B cell (primary cell): ENCODE data around the gene FLNB. TPM values are rescaled to one million over a fixed set of nuclear protein-coding genes. Genes with fewer than 3 reads are reported as not detected.

Experiments
- ATAC-seq: fragments of 200-7000 bp; cut with Tn5 transposase; one replicate; pipeline ENCODE4 v1.10.0; 2021; ENCODE audit warnings: low read depth, mild to moderate bottlenecking, moderate number of reproducible peaks, moderate library complexity
- CTCF ChIA-PET: fragments of 350-600 bp; sonication (Branson Sonifier 250); formaldehyde crosslinking; loops from one replicate; lab custom pipeline; 2021; ENCODE audit warnings: antibody characterized with exemption, inconsistent platforms; lab: Charles Lee
- POLR2A ChIA-PET: fragments of 350-600 bp; sonication (Branson Sonifier 250); formaldehyde crosslinking; loops from one replicate; lab custom pipeline; 2021; ENCODE audit warnings: antibody characterized with exemption; lab: Charles Lee
- DNase-seq: peaks from one replicate; pipeline ENCODE4 v3.0.0; 2013
- H2AFZ ChIP-seq: 2 replicates; pipeline ENCODE4 v1.6.1; 2012; ENCODE audit warnings: mild to moderate bottlenecking, low read depth, low read length; ENCODE audit not compliant: insufficient read depth, poor library complexity, severe bottlenecking
- H3K27ac ChIP-seq, 2 donors: 1 replicate in 1 of 2; 2 replicates in 1 of 2; pipeline ENCODE4 v1.5.1; 2012 to 2013; ENCODE audit warnings: low read length in 2 of 2, mild to moderate bottlenecking in 2 of 2, moderate library complexity in 1 of 2
- H3K27me3 ChIP-seq, 4 experiments: fragments of 200-600 bp in 1 of 4; sonication (generic) in 1 of 4; replicated peaks in 1 of 4; 1 replicate in 2 of 4; 2 replicates in 2 of 4; pipeline versions ENCODE4 v1.6.1 to v1.7.0; 2013 to 2016; ENCODE audit warnings: low read length in 3 of 4, mild to moderate bottlenecking in 2 of 4, mixed read lengths in 1 of 4, moderate library complexity in 1 of 4; ENCODE audit not compliant: insufficient read depth in 4 of 4, control insufficient read depth in 3 of 4; ENCODE audit errors: control extremely low read depth in 1 of 4
- H3K36me3 ChIP-seq, 2 experiments: replicated peaks in 1 of 2; 1 replicate in 1 of 2; 2 replicates in 1 of 2; pipeline versions ENCODE4 v1.6.1 to v1.7.1; 2013; ENCODE audit warnings: low read length in 1 of 2; ENCODE audit not compliant: insufficient read depth in 2 of 2, control insufficient read depth in 1 of 2; ENCODE audit errors: control extremely low read depth in 1 of 2, extremely low read depth in 1 of 2
- H3K4me1 ChIP-seq, 2 donors: fragments of 200-600 bp in 1 of 2; sonication (generic) in 1 of 2; 1 replicate in 1 of 2; 2 replicates in 1 of 2; pipeline versions ENCODE4 v1.5.1 to v1.6.1; 2013 to 2017; ENCODE audit warnings: low read length in 2 of 2; ENCODE audit not compliant: control insufficient read depth in 2 of 2, insufficient read depth in 2 of 2
- H3K4me2 ChIP-seq: replicated peaks from 2 replicates; pipeline ENCODE3; 2012; ENCODE audit warnings: mild to moderate bottlenecking, low read depth, low read length; ENCODE audit not compliant: poor library complexity, severe bottlenecking
- H3K4me3 ChIP-seq, 5 experiments: fragments of 200-600 bp in 1 of 5; sonication (generic) in 1 of 5; 1 replicate in 3 of 5; 2 replicates in 2 of 5; pipeline versions ENCODE4 v1.5.1 to v1.7.0; 2011 to 2016; ENCODE audit warnings: low read length in 4 of 5, mild to moderate bottlenecking in 4 of 5, low read depth in 2 of 5, control low read depth in 1 of 5, moderate library complexity in 1 of 5; ENCODE audit not compliant: insufficient read depth in 1 of 5; ENCODE audit errors: control extremely low read depth in 1 of 5, extremely low read depth in 1 of 5
- H3K79me2 ChIP-seq: fragments of 200-600 bp; sonication (generic); one replicate; pipeline ENCODE4 v1.6.0; 2016; ENCODE audit warnings: low read length; ENCODE audit not compliant: control insufficient read depth, insufficient read depth
- H3K9ac ChIP-seq: fragments of 200-600 bp; sonication (generic); 2 replicates; pipeline ENCODE4 v1.6.1; 2017; ENCODE audit warnings: mild to moderate bottlenecking, low read length, moderate library complexity
- H3K9me3 ChIP-seq, 3 donors: one replicate each; pipeline versions ENCODE4 v1.6.1 to v1.7.1; 2013; ENCODE audit warnings: low read length in 2 of 3; ENCODE audit not compliant: control insufficient read depth in 2 of 3, insufficient read depth in 1 of 3; ENCODE audit errors: control extremely low read depth in 1 of 3
- H4K20me1 ChIP-seq: 2 replicates; pipeline ENCODE4 v1.6.0; 2012; ENCODE audit warnings: mild to moderate bottlenecking, low read length; ENCODE audit not compliant: insufficient read depth, control insufficient read depth, poor library complexity, severe bottlenecking
- H3K27ac Mint-ChIP-seq: one replicate; pipeline ENCODE4 v1.8.0; 2021; ENCODE audit warnings: mixed read lengths
- H3K27me3 Mint-ChIP-seq: one replicate; pipeline ENCODE4 v1.8.0; 2021; ENCODE audit warnings: mixed read lengths
- H3K4me1 Mint-ChIP-seq: one replicate; pipeline ENCODE4 v1.8.0; 2021; ENCODE audit warnings: mixed read lengths
- H3K4me3 Mint-ChIP-seq: one replicate; pipeline ENCODE4 v1.8.0; 2021; ENCODE audit warnings: mixed read lengths
- H3K9me3 Mint-ChIP-seq: one replicate; pipeline ENCODE4 v1.8.0; 2022; ENCODE audit warnings: mixed read lengths; ENCODE audit not compliant: insufficient read depth
- CTCF ChIP-seq: fragments of 200-600 bp; IDR thresholded peaks from one replicate; pipeline ENCODE4 v1.8.0; 2022; ENCODE audit warnings: antibody characterized with exemption, mild to moderate bottlenecking
- EZH2 ChIP-seq: IDR thresholded peaks from 2 replicates; pipeline ENCODE4 v1.6.1; 2012; ENCODE audit warnings: borderline replicate concordance, low read depth, mild to moderate bottlenecking, moderate library complexity, low read length; ENCODE audit not compliant: insufficient read depth, poor library complexity, severe bottlenecking
- WGBS: methylation state at CpG from one replicate; pipeline ENCODE4 v1.1.5; 2013; ENCODE audit warnings: missing lambda C conversion rate; ENCODE audit not compliant: insufficient coverage; 5-methylcytosine and 5-hydroxymethylcytosine counted together
- intact Hi-C: fragments of 100-400 bp; cut with micrococcal nuclease; formaldehyde crosslinking; loops from one replicate; pipeline ENCODE4 v1.10.0; 2022
- polyA plus RNA-seq: library from polyadenylated mRNA; depleted of rRNA; stranded (reverse); fragments of >200 nt; gene quantifications from 2 replicates; pipeline ENCODE4 v1.2.3, GENCODE V29; 2012
- total RNA-seq, 2 donors: library from RNA; stranded (reverse); fragments of 120-200 nt in 1 of 2; gene quantifications; 1 replicate in 1 of 2; 2 replicates in 1 of 2; pipeline versions ENCODE4 v1.2.3 to v1.2.4, GENCODE V29; 2013 to 2022

The FLNB gene
- total and polyA plus RNA-seq, 2 donors (not counting 1 experiment from before 2014, with no cell fraction given), result 25.5 to 28.3 TPM

GRCh38 chr3:58085616-58086015 is 77.4 kb downstream of the FLNB start:
- Mint-ChIP-seq H3K4me1 (peaks cover 17% of the 10 kb centered on the region), H3K27me3 (no peaks in the 10 kb centered on the region), H3K27ac (no peak overlapping the region), H3K4me3 (no peak overlapping the region), H3K9me3 (no peaks in the 10 kb centered on the region)
- Histone ChIP-seq H3K27ac (peak overlapping the region; percentile 46 to 60), H3K4me1 (peaks cover 8 to 30% of the 10 kb centered on the region in 2 donors), H3K36me3 (peaks cover 1 to 2% of the 10 kb centered on the region in 2 experiments), H3K27me3 (no peaks in the 10 kb centered on the region), H3K9me3 (no peaks in the 10 kb centered on the region), H3K79me2 (peaks cover 9% of the 10 kb centered on the region), H3K9ac (peak overlapping the region; percentile 39), H4K20me1 (no peaks in the 10 kb centered on the region), H3K4me3 (peak overlapping the region in 1 of 5 experiments; percentile 38), H2AFZ (peak overlapping the region; percentile 43), H3K4me2 (peak overlapping the region; percentile 61)
- CTCF ChIA-PET, result no interaction called here
- ATAC-seq (no peak), DNase-seq (no peak)
- POLR2A ChIA-PET, result interaction anchor here (0.6 kb wide), 1 partner anchor 202 kb away, joined by 3 read pairs; no protein-coding TSS in a partner anchor
- intact Hi-C loops, result no loop called here
- TF ChIP-seq EZH2, result no peak
- no peak for TF ChIP-seq CTCF
- WGBS, result 30% methylated on average over 2 of the region's 6 CpGs

GRCh38 chr3:58088501-58088900 is 80.3 kb downstream of the FLNB start:
- H3K4me2 ChIP-seq, result no peak overlapping the region
- H2AFZ ChIP-seq, result no peak overlapping the region
- ChIA-PET CTCF (no interaction called here), POLR2A (no interaction called here)
- no peaks in the 10 kb centered on the region for H4K20me1 ChIP-seq
- H3K27ac Mint-ChIP-seq, result no peak overlapping the region
- H3K36me3 ChIP-seq, result no peaks in the 10 kb centered on the region
- no peak overlapping the region for H3K4me3 ChIP-seq
- peaks cover 9% of the 10 kb centered on the region for H3K79me2 ChIP-seq
- no peaks in the 10 kb centered on the region for H3K9me3 ChIP-seq
- intact Hi-C loops, result no loop called here
- TF ChIP-seq EZH2 (no peak), CTCF (no peak)
- no peak overlapping the region for H3K9ac ChIP-seq
- H3K9me3 Mint-ChIP-seq, result no peaks in the 10 kb centered on the region
- DNase-seq (no peak), ATAC-seq (no peak)
- H3K27me3 ChIP-seq, result no peaks in the 10 kb centered on the region
- H3K4me3 Mint-ChIP-seq, result no peak overlapping the region
- peaks cover 9% of the 10 kb centered on the region for H3K4me1 Mint-ChIP-seq
- peaks cover 0 to 16% of the 10 kb centered on the region in 2 donors for H3K4me1 ChIP-seq
- no peak overlapping the region for H3K27ac ChIP-seq
- H3K27me3 Mint-ChIP-seq, result no peaks in the 10 kb centered on the region
- 94% methylated on average over 2 of the region's 3 CpGs for WGBS
